ELF-1 (cell line): Measurements from ENCODE around the gene TRAPPC2.
A peak's percentile ranks its signal among the peaks of the same experiment; 100 is the strongest.

ENCODE experiments used
- DNase-seq: peaks from one replicate; pipeline ENCODE4 v3.0.0-alpha.2; 2016; ENCODE audit warnings: low read depth, low spot score

TRAPPC2 gene

DNA sequence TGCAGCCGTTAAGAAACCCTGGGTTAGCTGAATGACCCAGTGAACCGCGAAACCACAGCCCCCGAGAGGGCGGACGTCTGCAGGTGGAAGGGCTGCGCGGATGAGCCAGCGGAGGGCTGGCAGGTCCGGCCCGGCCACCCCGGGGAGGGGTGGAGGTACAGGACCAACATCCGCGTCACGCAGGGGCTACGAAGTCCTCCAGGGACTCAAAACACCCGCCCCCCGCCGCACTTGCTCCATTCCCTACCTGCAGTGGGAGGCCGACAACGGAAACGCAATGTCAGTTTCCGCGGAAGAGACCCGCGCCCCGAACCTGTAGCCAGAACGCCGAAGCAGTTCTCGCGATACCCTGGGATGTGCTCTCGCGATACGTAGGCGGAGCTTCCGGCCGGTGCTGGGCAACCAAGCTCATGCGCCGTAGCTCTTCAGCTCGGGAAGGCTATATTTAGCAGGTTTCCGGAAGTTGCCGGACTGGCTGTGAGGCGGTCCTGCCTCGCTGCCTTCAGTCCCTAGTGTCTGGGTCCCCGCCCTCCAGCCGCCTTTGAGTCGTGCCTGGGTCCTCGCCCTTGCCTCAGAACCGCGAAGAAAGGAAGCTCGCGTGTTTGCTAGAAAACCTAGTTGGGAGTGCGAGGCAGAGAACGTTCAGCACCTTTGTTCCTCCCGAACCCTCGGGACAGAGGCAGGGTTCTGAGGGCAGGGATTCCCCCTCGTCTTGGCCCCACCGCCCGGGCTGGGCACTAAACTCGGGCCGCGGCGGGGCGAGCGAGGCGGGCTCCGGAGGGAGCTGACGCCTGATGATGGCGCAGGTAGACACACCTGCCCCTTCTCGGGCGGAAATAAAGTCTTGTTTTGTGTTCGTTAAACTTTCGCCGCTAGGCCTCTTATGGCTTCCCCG is at the start of gene TRAPPC2, which contains the start of gene OFD1:
Gene TRAPPC2 (minus strand): TSS at position 343 of the 895 bp plus-strand sequence. CDS start 14,657 bp downstream, outside the sequence.
Gene OFD1 (plus strand): TSS at position 471 of the 895 bp plus-strand sequence. CDS start 324 bp downstream, at position 795.
- peak; percentile 99 for DNase-seq

- DNase-seq, result peak; percentile 53
Observed at GRCh38 chrX:13780868-13781427, 46.5 kb upstream of the TRAPPC2 start.

GRCh38 chrX:13778916-13779315 is 44.5 kb upstream of the TRAPPC2 start:
- DNase-seq, result peak; percentile 33

GRCh38 chrX:13776387-13776786 is 42.0 kb upstream of the TRAPPC2 start:
- DNase-seq, result no peak

DNA sequence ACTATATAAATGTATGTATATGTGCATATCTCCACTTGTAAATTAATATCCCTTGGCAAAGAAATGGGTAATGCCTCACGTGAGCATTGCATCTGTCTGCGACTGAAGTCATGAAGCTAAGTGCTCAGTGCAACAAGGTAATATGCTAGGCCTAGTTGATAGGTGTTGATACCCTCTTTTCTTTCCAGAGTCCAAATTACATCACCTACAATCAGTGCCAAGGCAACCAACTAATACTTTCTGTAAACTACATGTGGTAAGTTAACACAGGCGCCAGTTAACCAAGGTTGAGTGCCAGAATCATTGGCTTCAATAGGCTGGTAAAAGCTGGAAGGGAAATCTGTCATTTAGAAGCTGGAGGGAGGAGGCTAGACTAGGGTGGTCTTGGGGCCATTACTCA is 41.4 kb upstream of the TRAPPC2 start:
- no peak for DNase-seq

DNA sequence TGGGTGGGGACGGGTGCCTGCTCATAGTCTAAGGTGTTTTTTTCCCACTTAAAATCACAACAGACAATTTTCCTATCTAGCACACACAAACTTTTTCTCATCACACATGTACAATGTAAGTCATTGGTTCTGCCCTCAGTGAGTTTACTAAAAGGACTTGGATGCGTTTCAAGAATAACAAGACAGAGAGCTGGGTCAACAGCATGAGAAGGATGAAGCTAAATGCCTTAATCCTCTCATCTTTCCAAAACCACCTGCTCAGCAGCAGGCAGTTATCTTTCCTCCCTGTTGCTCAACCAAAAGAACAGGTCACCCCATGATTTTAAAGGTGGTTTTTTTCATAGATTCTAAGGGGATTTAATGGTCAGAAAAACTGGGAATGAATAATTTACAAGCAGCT is 40.3 kb upstream of the TRAPPC2 start:
- DNase-seq, result no peak

DNA sequence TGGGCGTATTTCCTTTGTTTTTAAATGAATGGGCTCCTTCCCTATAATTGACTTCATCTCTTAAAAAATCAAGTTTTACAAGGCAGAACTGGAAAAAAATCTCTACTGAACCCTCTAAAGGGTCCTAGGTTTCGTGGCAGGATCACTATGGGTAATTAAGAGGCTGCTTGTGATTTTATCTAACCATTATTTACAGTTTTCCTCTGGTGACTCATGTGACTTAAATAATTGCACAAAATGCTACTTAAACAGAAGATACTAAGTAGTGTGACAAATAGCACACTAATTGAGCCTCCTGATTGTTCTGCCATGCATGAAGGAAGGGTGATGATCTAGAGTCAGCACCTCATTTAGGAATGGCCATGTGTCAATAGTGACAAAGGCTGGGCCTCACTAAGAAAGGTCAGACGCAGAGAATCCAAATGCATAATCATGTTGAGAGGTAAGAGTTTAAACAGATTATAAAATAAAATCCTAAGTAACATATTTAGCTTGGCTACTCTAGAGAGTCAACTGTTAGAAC is 35.7 kb upstream of the TRAPPC2 start:
- DNase-seq, result no peak

GRCh38 chrX:13768939-13769338 is 34.5 kb upstream of the TRAPPC2 start:
- no peak for DNase-seq

- peak; percentile 80 for DNase-seq
Observed at GRCh38 chrX:13764765-13765164, 30.3 kb upstream of the TRAPPC2 start.

- no peak for DNase-seq
Observed at GRCh38 chrX:13764281-13764680, 29.9 kb upstream of the TRAPPC2 start.

- DNase-seq, result no peak
Observed at GRCh38 chrX:13763489-13763888, 29.1 kb upstream of the TRAPPC2 start.

- DNase-seq, result peak; percentile 44
Observed at GRCh38 chrX:13761606-13762414, 27.4 kb upstream of the TRAPPC2 start.

DNA sequence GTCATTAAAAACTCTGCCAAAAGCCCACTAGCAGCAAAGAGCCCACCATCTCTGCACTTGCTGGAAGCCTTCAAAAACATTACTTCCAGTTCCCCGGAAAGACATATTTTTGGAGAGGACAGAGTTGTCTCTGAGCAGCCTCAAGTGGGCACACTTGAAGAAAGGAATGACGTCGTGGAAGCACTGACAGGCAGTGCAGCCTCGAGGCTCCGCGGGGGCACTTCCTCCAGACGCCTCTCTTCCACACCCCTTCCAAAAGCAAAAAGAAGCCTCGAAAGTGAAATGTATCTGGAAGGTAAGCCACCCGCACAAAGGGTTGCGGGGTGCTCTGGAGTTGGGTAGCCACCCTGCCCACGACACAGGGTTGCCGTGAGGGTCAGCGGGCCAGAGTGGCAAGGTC is 26.0 kb upstream of the TRAPPC2 start:
- no peak for DNase-seq

GRCh38 chrX:13759152-13759718 is 24.8 kb upstream of the TRAPPC2 start:
- no peak for DNase-seq

DNA sequence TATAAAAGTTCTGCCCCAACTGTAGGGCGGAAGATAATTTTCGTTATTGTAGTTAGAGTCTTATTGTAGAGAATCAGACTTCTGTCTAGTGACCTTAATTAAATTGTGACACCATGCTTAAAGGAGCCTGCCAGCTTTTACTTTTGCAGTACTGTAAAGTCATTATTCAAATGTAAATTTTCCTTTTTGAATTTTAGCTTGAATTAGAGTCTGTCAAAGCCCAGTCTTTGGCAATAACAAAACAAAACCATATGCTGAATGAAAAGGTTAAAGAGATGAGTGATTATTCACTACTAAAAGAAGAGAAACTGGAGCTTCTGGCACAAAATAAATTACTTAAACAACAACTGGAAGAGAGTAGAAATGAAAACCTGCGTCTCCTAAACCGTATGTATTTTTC is 22.0 kb upstream of the TRAPPC2 start:
- no peak for DNase-seq

- DNase-seq, result no peak
Observed at GRCh38 chrX:13755254-13755653, 20.8 kb upstream of the TRAPPC2 start.

DNA sequence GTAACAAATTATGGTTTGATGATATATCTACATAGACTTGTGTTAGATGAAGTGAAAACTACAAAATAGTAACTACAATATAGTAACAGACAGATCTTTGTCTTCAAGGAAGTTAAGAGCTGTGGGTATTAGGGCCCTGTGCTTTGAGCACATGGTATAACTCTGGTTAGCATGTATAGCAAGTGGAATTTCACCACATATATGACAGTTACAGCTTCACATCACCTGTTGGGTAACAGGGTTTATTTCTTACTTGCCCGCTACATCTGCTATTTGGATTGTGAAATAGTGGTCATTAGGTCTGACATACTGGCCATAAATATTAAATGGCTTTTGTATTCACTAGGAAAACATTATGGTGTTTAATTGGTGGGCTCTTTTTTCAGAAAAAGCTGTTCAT is 20.3 kb upstream of the TRAPPC2 start:
- DNase-seq, result no peak

- no peak for DNase-seq
Observed at GRCh38 chrX:13752646-13753045, 18.2 kb upstream of the TRAPPC2 start.

GRCh38 chrX:13752141-13752540 is 17.7 kb upstream of the TRAPPC2 start:
- no peak for DNase-seq

- no peak for DNase-seq
Observed at GRCh38 chrX:13750812-13751211, 16.4 kb upstream of the TRAPPC2 start.

- no peak for DNase-seq
Observed at GRCh38 chrX:13750204-13750603, 15.8 kb upstream of the TRAPPC2 start.

DNA sequence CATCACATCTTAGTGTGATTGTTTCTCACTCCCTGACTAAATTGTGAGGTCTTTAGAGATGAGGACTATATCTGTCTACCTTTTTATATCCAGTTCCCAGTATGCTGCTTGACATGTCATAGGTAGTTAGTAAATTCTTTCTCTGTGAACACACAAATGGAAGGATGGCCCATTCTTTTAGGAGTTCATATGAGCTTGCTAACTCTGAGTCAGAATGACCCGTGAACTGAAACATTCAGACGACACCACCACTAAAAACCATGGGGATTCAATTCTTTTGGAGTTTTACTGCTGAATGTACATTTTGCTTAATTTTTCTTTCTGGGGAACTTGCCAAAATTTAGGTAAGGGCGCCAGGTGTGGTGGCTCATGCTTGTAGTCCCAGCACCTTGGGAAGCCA is 14.1 kb upstream of the TRAPPC2 start:
- DNase-seq, result no peak
